Measurements from ENCODE around the gene SLC6A5. TPM values are rescaled to one million over a fixed set of nuclear protein-coding genes. Genes with fewer than 3 reads are reported as not detected.

The SLC6A5 gene
- total RNA-seq, 4 donors from 2014 or later: not detected

GRCh38 chr11:20656901-20657300 is 57.5 kb downstream of the SLC6A5 start:
- 83 to 84% methylated on average over 4 of the region's 4 CpGs for WGBS, 2 donors
- no peaks in the 10 kb centered on the region for H3K4me1 ChIP-seq
- TF ChIP-seq, protein P1, sequence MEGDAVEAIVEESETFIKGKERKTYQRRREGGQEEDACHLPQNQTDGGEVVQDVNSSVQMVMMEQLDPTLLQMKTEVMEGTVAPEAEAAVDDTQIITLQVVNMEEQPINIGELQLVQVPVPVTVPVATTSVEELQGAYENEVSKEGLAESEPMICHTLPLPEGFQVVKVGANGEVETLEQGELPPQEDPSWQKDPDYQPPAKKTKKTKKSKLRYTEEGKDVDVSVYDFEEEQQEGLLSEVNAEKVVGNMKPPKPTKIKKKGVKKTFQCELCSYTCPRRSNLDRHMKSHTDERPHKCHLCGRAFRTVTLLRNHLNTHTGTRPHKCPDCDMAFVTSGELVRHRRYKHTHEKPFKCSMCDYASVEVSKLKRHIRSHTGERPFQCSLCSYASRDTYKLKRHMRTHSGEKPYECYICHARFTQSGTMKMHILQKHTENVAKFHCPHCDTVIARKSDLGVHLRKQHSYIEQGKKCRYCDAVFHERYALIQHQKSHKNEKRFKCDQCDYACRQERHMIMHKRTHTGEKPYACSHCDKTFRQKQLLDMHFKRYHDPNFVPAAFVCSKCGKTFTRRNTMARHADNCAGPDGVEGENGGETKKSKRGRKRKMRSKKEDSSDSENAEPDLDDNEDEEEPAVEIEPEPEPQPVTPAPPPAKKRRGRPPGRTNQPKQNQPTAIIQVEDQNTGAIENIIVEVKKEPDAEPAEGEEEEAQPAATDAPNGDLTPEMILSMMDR (IDR thresholded peaks at IDR 0.05): no peak
- TF ChIP-seq EP300 (IDR thresholded peaks at IDR 0.05) (no peak), POLR2A (IDR thresholded peaks at IDR 0.05) (no peak)
- no peaks in the 10 kb centered on the region for H3K36me3 ChIP-seq
- H3K27me3 ChIP-seq: no peaks in the 10 kb centered on the region
- no peaks in the 10 kb centered on the region for H3K9me3 ChIP-seq
- no peak overlapping the region for H3K4me3 ChIP-seq
- no peak overlapping the region for H3K27ac ChIP-seq
- DNase-seq (ENCODE audit: low spot score in 2 of 2): no peak

DNA sequence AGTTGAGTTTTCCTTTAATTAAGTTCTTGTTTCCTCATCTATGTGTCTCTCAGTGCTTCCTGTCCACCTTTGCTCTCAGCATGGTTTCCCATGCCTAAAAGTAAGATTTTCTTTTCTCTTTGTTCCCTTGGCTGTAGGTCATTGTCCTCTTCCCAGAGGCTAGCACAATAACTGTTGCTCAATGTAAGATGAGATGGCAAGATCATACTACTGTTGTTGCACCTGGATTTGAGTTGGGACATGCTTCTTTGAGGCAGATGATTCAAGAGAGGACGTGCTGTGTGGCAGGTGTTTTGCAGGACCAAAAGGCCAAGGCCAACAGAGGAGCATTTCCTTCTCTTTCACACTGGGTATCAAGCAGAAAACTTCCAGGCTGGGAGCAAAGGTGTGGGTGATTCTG is 58.7 kb downstream of the SLC6A5 start:
- Histone ChIP-seq H3K4me3 (no peak overlapping the region), H3K27ac (no peak overlapping the region), H3K27me3 (no peaks in the 10 kb centered on the region), H3K36me3 (no peaks in the 10 kb centered on the region), H3K4me1 (no peaks in the 10 kb centered on the region), H3K9me3 (no peaks in the 10 kb centered on the region)
- 24 to 45% methylated on average over 1 of the region's 1 CpG for WGBS, 2 donors
- TF ChIP-seq, protein P1 (IDR thresholded peaks at IDR 0.05): no peak
- TF ChIP-seq POLR2A (IDR thresholded peaks at IDR 0.05) (no peak), EP300 (IDR thresholded peaks at IDR 0.05) (no peak)
- no peak for DNase-seq (ENCODE audit: low spot score in 2 of 2)

DNA sequence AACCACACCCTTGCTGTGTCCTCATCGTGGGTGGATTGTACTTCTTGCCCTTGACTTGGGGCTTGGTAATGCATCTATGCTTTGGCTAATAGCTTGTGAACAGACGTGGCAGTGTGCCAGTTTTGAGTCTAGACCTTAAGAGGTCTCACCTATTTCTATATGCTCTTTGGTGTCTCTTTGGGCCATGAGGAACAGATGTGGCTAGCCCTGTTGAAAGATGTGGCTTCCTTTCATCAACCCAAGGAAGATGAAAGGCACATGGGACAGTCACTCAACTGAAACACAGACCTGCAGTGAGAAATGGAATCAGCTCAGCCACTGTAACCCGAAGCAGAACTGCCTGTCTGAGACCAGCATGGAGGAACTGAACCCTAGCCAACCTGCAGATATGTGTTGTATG is 62.0 kb downstream of the SLC6A5 start:
- TF ChIP-seq EP300 (IDR thresholded peaks at IDR 0.05): no peak
- no peak for TF ChIP-seq POLR2A (IDR thresholded peaks at IDR 0.05)
- TF ChIP-seq, protein P1 (IDR thresholded peaks at IDR 0.05): no peak
- 61 to 80% methylated on average over 3 of the region's 3 CpGs for whole genome bisulfite sequencing, 2 donors

GRCh38 chr11:20661850-20662249 is 62.4 kb downstream of the SLC6A5 start:
- no peak for DNase-seq (ENCODE audit: low spot score in 2 of 2)
- WGBS, 2 donors: 77 to 89% methylated on average over 3 of the region's 3 CpGs
- H3K27me3 ChIP-seq: no peaks in the 10 kb centered on the region
- H3K4me3 ChIP-seq: no peak overlapping the region
- no peak overlapping the region for H3K27ac ChIP-seq
- TF ChIP-seq, protein P1 (IDR thresholded peaks at IDR 0.05): no peak
- TF ChIP-seq EP300 (IDR thresholded peaks at IDR 0.05): no peak
- no peak for TF ChIP-seq POLR2A (IDR thresholded peaks at IDR 0.05)
- no peaks in the 10 kb centered on the region for H3K4me1 ChIP-seq
- H3K9me3 ChIP-seq: peaks cover 0 to 5% (median 0%) of the 10 kb centered on the region in 4 donors
- H3K36me3 ChIP-seq: no peaks in the 10 kb centered on the region

More for the DNA sequence above, 62.0 kb downstream of the SLC6A5 start:
- Histone ChIP-seq H3K27ac (no peak overlapping the region), H3K27me3 (no peaks in the 10 kb centered on the region), H3K36me3 (no peaks in the 10 kb centered on the region), H3K9me3 (peaks cover 0 to 5% (median 0%) of the 10 kb centered on the region in 4 donors), H3K4me1 (no peaks in the 10 kb centered on the region), H3K4me3 (no peak overlapping the region)
- no peak for DNase-seq (ENCODE audit: low spot score in 2 of 2)

DNA sequence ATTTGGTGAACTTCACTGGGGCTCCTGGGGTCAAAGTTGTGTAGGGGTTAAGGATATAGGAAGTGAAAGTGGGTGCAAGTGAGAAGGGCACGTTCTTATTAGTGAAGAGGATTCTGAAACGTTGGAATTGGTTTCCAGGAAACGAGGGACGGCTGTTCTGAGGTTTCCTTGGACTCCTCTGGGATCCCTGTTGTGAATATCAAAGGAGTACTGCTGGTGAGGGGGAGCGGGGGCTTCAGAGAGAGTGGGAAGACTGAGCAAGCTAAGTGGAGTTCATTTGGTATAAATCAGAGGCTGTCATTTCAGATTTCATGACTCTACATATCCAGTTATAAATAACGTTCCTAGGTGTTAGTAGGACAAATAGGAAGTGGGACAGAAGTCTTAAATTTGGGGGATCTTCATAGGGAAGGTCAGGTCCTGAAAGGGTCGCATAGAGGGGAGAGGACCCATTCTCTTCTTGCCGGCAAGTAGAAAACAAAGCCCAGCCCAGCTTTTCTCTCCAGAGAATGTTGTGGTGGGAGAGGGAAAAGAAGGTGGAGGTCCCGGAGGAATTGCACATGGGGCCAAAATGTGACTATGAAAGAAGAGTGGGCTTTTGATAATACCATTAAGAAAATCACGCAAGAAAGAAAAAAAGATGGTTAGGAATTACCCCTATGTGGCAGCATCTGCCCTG is 68.9 kb downstream of the SLC6A5 start:
- 4 to 7% methylated on average over 10 of the region's 10 CpGs for WGBS, 2 donors
- Histone ChIP-seq H3K36me3 (no peaks in the 10 kb centered on the region), H3K27ac (no peak overlapping the region), H3K4me3 (no peak overlapping the region), H3K4me1 (peaks cover 0 to 26% (median 0%) of the 10 kb centered on the region in 4 donors), H3K27me3 (peaks cover 0 to 50% of the 10 kb centered on the region in 2 donors), H3K9me3 (peaks cover 0 to 5% (median 0%) of the 10 kb centered on the region in 4 donors)
- no peak for DNase-seq (ENCODE audit: low spot score in 2 of 2)
- no peak for TF ChIP-seq EP300 (IDR thresholded peaks at IDR 0.05)
- TF ChIP-seq, protein P1 (IDR thresholded peaks at IDR 0.05): no peak

All from tibial nerve (tissue), 4 donors.